GM18520 (cell line): Measurements from ENCODE around the gene FARP2.
"Not testable (repeated sequence)": the region's sequence is repeated elsewhere in the genome, so short reads cannot be mapped to it uniquely, and the experiment has no call there.

Experiments used
- ATAC-seq: cut with Tn5 transposase; IDR thresholded peaks from one replicate; pipeline ENCODE4 v1.9.1; 2021; ENCODE audit not compliant: unreplicated experiment

The FARP2 gene

DNA sequence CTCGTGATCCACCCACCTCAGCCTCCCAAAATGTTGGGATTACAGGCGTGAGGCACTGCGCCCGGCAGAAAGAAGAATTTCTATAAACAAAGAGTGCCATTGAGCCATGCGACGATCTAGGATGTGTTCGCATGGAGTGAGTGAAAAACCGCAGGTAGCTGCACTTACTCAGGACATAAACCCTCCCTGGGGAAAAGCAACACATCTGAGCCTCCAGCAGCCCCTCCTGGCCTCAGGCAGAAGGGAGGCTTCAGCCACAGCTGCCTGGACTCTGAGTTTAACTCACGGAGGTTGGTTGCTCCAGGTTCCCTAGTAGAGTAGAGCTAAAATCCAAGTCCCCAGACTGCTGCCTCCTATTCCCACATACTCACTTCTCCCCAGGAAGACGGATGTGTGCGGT lies 163.6 kb downstream of the FARP2 start:
- ATAC-seq: no peak

DNA sequence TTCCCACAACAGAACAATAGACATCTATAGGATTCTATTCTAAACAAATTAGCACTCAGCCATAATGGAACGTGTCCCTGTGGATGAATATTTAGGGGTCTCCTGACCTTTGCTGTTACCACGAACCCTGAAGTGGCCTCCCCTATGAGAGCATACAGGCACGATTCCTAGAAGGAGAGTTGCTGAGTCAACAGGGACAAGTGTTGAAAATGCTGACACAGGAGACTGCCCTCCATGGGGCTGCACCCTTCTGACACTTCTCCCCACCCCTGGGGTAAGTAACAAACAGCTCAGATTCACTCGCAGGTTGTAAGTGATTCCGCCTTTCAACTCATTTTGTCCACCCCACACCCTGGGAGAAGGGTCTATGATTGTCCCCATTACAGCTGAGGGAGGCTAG lies 166.4 kb downstream of the FARP2 start:
- ATAC-seq: no peak

GRCh38 chr2:241525818-241526780 lies 170.0 kb downstream of the FARP2 start:
- ATAC-seq: not testable (repeated sequence)

- no peak for ATAC-seq
Observed at GRCh38 chr2:241530571-241530970, 174.5 kb downstream of the FARP2 start.

- no peak for ATAC-seq
Observed at GRCh38 chr2:241531161-241531722, 175.2 kb downstream of the FARP2 start.

GRCh38 chr2:241532168-241532567 lies 176.1 kb downstream of the FARP2 start:
- no peak for ATAC-seq

DNA sequence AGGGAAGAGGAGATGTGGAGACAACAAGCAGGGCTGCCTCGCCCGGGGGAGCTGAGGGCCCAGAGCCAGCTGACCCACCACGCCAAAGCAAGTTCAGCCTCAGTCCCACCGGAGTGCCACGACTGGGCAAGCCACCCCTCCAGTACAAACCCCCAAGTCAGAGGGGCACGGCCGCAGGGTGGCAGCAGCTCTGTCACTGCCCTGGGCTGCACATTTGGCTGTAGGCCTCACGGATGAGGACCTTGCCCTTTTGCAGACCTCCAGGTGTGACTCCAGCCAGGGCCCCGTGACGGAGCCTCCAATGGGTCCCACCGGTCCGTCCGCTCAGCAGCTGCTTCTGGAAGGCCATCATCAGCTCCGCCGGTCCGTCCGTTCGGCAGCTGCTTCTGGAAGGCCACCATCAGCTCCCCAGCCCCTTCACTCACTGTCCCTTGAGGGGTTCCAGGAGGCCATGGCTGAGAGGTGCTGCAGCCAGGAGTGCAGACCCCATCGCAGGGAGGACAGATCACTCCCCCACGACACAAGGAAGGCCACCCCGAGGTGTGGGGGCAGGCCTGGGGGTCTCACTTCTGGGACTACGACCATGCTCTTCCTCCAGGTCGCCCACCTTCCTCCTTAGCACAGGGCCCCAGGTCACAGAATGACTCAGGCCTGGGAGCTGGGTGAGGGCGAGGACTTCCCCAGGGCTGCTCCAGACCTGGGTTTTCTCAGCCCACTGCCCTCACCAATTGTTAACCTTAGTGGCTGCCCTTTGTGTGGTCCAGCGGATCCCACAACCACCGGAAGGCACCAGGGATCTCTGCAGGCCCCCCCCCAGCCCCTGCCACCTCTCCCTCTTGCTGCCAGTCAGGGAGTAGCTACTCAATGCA lies 176.9 kb downstream of the FARP2 start:
- ATAC-seq: no peak

- ATAC-seq: no peak
Observed at GRCh38 chr2:241534293-241534692, 178.2 kb downstream of the FARP2 start.

DNA sequence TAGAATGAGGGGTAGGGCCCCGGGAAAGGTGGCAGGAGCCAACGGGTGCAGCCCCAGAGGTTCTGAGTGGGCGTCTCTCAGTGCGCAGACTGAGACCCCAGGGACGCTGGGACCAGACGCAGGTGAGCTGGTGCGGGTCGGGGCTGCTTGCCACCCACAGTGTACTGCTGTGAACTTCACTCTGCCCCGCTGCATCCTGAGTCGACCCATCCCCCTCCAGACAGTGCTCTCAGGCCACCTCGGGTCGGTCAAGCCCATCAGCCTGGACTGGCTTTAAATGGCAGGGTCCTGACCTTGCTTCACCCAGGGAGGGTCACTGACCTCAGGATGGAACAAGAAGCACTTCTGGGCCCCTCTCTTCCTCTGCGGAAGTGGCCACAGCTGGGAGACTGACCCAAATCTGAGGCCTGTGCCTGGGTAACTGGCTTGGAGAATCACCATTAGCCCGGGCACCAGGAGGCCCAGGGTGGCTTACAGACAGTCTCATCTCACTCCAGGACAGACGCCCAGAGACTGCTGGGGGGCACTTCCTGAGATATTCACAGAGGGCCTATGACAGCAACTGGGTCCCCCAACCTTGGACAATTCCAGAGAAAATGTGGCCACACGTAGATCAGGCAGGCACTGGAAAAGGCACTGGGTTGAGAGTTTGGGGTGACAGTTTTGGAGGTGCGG lies 178.8 kb downstream of the FARP2 start:
- ATAC-seq: no peak

- no peak for ATAC-seq
Observed at GRCh38 chr2:241535871-241536655, 180.0 kb downstream of the FARP2 start.

DNA sequence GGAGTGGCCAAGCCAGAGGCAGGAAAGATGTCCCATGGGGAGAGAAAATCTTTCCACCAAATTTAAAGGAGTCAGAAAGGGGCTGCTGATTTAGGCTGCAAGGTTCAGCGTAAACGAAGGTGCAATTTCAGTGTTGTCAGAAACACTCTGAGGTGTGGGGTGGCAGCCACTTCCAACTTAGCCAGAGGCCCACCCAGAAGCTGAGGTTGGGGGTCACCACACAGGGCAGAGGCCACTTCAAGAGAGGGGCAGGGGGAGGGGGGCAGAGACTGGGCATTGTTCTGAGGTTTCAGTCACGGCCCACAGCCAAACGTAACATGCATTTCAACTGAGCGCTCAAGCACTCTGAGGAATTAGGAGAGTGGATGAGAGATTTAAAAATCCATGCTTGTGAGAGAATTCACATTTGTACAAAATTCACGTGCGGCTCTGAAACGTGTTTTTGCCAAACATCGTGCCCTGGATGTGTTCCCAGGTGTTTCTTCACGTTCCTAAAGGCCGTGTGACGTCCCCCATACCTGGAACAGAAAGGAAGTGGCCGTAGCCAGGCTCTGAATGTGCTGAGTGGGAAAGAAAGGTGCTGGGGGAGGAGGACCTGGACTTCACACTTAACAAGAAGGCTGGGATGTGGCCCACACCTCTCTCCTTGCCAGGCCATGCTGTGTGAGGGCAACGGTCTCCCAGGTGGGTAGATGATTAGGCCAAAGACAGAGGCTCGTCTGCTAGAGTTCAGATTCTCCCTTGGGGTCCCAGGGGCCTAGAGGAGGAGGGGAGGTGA lies 182.9 kb downstream of the FARP2 start:
- ATAC-seq: no peak

DNA sequence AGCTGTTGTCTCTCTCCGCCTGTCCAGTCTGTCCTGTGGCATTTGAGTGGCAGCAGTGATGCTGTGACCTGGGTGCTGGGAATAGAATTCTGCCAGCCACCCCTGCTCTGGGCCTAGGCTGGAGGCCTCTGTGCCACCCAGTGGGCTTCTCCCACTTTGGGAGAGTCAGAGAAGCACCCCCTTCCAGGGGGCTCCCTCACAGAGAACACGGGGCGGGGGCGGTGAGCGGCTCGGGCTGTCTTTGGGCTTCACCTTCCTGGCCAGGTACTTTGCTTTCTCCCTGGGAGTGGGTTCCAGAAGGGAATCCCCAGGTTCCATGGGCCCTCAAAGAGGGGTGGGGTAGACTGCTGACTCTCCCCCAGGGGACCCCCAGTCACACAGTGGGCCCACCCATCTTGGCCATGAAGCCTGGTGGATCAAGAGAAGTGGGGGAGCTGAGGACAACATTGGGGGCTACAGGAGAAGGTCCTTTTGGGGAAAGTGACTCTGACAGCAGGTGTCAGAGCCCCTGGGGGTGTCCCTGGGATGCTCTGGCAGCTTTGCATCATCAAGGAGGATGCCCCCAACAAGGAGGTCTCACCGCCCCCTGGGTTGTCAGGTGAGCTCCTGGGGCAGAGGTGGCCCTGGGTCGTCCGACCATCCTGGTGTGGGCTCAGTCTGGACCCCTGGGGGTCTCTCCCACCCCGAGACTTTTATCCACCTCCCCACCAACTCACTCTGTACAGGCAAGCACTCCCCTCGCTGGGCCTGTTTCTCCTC lies 183.7 kb downstream of the FARP2 start:
- no peak for ATAC-seq

DNA sequence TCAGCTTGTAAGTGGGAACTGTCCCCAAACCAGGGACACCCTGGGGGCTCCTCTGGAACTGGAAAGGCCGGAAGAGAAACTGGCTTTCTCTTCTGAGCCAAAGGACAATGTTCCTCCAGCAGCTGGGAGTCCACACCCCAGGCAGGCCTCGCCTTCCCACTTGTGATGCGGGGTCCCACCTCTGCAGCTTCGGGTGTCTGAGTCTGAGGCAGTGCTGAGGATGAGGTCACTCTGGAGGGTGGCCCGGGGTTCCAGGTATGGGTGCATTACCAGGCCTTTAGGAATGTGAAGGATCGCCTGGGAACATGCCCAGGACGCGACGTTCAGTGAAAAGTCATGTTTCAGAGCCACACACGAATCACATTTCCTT lies 184.3 kb downstream of the FARP2 start:
- ATAC-seq: no peak

DNA sequence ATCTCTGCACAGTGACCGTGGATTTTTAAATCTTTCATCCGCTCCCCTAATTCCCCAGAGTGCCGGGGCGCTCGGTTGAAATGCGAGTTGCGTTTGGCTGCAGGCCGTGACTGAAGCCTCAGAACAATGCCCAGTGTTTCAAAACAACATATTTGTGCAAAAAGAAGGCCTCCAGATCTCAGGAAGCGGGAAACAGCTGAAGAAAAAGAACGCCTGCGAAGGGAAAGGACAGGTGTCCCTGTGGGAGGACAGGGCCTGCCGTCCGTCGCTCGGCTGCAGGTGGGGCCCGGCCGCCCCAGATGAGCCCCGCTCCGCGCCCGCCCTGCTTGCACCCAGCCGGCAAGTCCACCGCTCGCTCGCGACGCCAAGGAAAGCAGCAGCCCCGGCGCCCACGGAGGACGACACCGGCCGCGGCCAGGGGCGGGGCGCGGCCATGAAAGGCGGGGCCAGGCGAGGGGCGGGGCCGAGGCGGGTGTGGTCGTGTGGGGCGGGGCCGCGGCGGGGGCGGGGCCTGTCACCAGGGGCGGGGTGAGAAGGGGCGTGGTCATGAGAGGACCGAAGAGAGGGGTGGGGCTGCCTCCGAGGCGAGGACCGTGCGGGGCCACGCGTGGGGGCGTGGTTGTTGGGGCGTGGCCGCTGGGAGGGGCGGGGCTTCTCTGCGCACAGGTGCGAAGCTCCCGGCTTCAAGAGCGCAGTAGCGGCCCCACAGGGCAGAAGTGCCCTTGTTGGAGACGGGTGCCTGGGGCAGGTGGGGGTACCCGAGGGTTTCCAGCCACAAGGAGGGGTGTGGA lies 184.9 kb downstream of the FARP2 start:
- ATAC-seq: no peak

DNA sequence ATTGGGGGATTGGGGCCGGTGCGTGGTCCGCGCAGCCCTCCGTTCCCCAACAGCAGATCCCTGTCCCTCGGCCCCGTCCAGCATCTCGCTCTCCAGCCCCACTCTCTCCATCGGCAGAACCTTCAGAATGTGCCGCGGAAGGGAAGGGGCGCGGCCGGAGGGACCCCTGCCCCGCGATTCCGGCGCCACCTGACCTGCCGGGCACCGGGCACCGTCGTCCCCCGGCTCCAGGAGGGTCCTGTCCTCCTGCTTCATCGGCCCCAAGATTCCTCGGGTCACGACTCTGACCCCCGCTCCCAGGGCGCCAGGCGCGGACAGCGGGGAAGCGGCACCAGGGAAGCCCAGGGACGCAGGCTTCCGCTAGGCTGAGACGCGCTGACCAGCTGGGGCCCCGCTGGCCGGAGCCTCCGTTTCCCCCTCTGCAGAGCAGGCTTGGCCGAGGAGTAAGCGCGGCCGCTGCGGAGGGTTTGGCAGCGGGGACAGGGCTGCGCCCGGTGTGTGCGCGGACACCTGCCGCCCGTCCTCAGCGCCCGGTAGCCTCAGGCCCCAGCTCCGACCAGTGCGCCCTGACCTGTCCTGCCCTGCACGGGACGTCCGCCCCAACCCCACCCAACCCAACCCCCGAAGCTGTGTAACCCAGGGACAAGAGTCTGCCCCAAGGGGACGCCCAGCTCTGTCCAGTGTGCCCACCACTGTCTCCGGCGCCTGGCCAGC lies 185.6 kb downstream of the FARP2 start:
- ATAC-seq: no peak

GRCh38 chr2:241542278-241542605 lies 186.2 kb downstream of the FARP2 start:
- no peak for ATAC-seq
